ENCODE measurements around the gene ANKRD13B.
"Not testable (repeated sequence)": the region's sequence is repeated elsewhere in the genome, so short reads cannot be mapped to it uniquely, and the experiment has no call there.

The ANKRD13B gene

DNA sequence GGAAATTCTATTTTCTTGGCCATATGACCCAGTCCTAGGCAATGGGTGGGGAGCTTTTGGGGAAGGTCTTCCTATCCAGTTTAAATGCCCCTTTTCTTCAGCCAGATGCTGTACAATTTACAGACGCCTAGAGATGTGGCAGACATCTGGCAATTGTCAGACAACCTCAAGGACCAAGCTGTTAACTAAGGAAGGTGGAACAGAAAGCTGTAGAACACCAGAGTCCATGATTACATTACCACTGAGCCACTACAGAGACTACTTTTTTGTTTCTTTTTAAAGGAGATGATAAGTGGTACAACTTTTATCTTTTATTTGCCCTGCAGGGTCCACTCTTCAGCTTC, 50.9 kb downstream of the ANKRD13B start:
- H3K4me1 ChIP-seq: peaks cover 27% of the 10 kb centered on the region
- H3K9me3 ChIP-seq (ENCODE audit: control insufficient read depth, low read length): no peaks in the 10 kb centered on the region

DNA sequence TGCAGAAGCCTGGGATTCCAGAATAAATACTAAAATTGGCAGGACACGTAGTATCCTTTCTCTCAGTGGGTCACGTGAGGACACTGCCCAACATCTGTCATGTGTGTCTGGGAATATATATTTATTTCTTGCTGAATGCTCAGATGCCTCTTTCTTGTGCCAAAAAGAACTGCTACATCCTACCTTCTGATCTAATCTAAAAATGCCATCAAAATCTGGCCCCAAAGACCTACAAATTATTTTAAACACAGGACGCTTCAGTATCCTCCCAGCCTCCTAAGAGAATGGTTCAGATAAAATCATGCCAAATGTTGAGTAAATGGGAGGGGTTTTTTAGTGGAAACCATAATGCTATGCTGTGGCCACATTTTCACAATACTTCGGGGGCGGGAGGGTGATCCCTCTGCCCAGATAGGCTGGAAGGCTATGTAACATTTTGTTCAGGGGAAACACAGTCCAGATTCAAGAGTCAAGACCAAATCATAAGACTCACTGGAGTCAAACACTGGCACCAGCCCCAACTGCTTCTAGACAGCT, 52.7 kb downstream of the ANKRD13B start:
- Histone ChIP-seq H3K9ac (no peak overlapping the region), H3K36me3 (ENCODE audit: control insufficient read depth, insufficient read depth, low read length) (no peaks in the 10 kb centered on the region)
- TF ChIP-seq, protein P1, sequence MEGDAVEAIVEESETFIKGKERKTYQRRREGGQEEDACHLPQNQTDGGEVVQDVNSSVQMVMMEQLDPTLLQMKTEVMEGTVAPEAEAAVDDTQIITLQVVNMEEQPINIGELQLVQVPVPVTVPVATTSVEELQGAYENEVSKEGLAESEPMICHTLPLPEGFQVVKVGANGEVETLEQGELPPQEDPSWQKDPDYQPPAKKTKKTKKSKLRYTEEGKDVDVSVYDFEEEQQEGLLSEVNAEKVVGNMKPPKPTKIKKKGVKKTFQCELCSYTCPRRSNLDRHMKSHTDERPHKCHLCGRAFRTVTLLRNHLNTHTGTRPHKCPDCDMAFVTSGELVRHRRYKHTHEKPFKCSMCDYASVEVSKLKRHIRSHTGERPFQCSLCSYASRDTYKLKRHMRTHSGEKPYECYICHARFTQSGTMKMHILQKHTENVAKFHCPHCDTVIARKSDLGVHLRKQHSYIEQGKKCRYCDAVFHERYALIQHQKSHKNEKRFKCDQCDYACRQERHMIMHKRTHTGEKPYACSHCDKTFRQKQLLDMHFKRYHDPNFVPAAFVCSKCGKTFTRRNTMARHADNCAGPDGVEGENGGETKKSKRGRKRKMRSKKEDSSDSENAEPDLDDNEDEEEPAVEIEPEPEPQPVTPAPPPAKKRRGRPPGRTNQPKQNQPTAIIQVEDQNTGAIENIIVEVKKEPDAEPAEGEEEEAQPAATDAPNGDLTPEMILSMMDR (IDR thresholded peaks at IDR 0.05): no peak

More for the DNA sequence above, 50.9 kb downstream of the ANKRD13B start:
- TF ChIP-seq, protein P1 (IDR thresholded peaks at IDR 0.05): no peak
- Histone ChIP-seq H3K4me2 (ENCODE audit: low read length) (no peak overlapping the region), H3K36me3 (ENCODE audit: control insufficient read depth, insufficient read depth, low read length) (no peaks in the 10 kb centered on the region), H3K27me3 (ENCODE audit: control insufficient read depth, insufficient read depth, low read length) (no peaks in the 10 kb centered on the region), H3K9ac (no peak overlapping the region), H3K79me2 (no peaks in the 10 kb centered on the region), H2AFZ (no peak overlapping the region), H3K4me3 (ENCODE audit: low read depth, low read length) (no peak overlapping the region), H3K27ac (no peak overlapping the region)

DNA sequence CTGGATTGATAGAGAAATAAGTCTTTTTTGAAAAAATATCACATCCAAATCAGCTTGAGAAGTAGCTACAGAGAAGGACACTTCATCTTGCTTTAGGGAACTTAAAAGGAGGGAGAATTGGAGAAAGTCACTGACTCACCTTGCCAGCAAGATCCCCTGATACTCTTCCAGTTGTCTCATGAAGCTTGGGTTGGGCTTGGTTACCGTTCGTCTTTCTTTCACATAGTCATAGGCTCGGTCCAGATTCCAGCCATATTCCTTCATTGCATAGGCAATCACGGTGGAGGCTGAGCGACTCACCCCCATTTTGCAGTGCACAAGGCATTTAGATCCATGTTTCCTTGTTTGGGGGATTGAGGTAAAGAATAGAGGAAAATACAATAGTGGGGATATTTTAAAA, 55.1 kb downstream of the ANKRD13B start:
- Histone ChIP-seq H3K4me1 (peaks cover 16% of the 10 kb centered on the region), H3K4me3 (ENCODE audit: low read depth, low read length) (no peak overlapping the region), H3K9ac (no peak overlapping the region), H3K4me2 (ENCODE audit: low read length) (no peak overlapping the region), H3K36me3 (ENCODE audit: control insufficient read depth, insufficient read depth, low read length) (no peaks in the 10 kb centered on the region), H3K27ac (no peak overlapping the region), H2AFZ (no peak overlapping the region), H3K79me2 (no peaks in the 10 kb centered on the region), H3K9me3 (ENCODE audit: control insufficient read depth, low read length) (no peaks in the 10 kb centered on the region), H3K27me3 (ENCODE audit: control insufficient read depth, insufficient read depth, low read length) (no peaks in the 10 kb centered on the region)
- TF ChIP-seq, protein P1 (IDR thresholded peaks at IDR 0.05): no peak

More for the DNA sequence above, 52.7 kb downstream of the ANKRD13B start:
- H2AFZ ChIP-seq: peak overlapping the region; percentile 50
- H3K4me2 ChIP-seq (ENCODE audit: low read length): peak overlapping the region; percentile 1
- no peaks in the 10 kb centered on the region for H3K79me2 ChIP-seq
- peak overlapping the region; percentile 55 for H3K27ac ChIP-seq
- no peaks in the 10 kb centered on the region for H3K27me3 ChIP-seq (ENCODE audit: control insufficient read depth, insufficient read depth, low read length)
- peaks cover 27% of the 10 kb centered on the region for H3K4me1 ChIP-seq
- no peak overlapping the region for H3K4me3 ChIP-seq (ENCODE audit: low read depth, low read length)
- H3K9me3 ChIP-seq (ENCODE audit: control insufficient read depth, low read length): no peaks in the 10 kb centered on the region

- Histone ChIP-seq H3K4me1 (peaks cover 12% of the 10 kb centered on the region), H3K4me2 (ENCODE audit: low read length) (no peak overlapping the region), H3K9me3 (ENCODE audit: control insufficient read depth, low read length) (no peaks in the 10 kb centered on the region), H3K9ac (no peak overlapping the region), H3K27ac (no peak overlapping the region), H3K36me3 (ENCODE audit: control insufficient read depth, insufficient read depth, low read length) (no peaks in the 10 kb centered on the region), H3K79me2 (no peaks in the 10 kb centered on the region), H3K4me3 (ENCODE audit: low read depth, low read length) (no peak overlapping the region), H2AFZ (no peak overlapping the region), H3K27me3 (ENCODE audit: control insufficient read depth, insufficient read depth, low read length) (no peaks in the 10 kb centered on the region)
- TF ChIP-seq, protein P1 (IDR thresholded peaks at IDR 0.05): no peak
Measured at GRCh38 chr17:29649359-29649758, 56.4 kb downstream of the ANKRD13B start.

DNA sequence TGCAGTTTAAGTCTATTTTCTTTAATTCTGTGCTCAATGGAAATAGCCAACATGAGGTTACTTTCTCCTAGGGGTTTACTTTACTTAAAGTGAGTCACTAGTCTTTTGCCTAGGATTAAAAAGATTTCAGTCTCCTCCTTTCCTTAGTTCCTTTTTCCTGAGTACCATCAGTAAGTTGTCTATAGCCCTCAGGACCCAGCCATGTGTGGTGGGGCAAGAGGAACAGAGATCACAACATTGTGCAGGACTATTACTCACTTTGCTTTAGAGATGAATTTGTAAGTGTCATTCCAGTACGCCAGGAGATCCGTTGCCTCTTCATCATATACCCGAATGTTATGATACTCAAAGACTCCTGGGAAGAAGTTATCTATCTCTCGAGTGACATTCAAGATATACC, 57.5 kb downstream of the ANKRD13B start:
- Histone ChIP-seq H3K27ac (no peak overlapping the region), H3K36me3 (ENCODE audit: control insufficient read depth, insufficient read depth, low read length) (no peaks in the 10 kb centered on the region)

DNA sequence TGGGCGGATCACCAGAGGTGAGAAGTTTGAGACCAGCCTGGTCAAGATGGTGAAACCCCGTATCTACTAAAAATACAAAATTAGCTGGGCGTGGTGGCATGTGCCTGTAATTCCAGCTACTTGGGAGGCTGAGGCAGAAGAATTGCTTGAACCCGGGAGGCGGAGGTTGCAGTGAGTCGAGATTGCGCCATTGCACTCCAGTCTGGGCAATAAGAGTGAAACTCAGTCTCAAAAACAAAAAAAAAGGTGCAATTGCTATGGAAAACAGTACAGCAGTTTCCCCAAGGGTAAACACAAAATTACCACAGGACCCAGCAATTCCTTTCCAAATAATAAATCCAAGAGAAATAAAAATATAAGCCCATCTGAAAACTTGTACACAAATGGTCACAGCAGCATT, 59.0 kb downstream of the ANKRD13B start:
- not testable (repeated sequence) for H3K27me3 ChIP-seq (ENCODE audit: control insufficient read depth, insufficient read depth, low read length); H3K4me2 ChIP-seq (ENCODE audit: low read length); H3K27ac ChIP-seq; H3K79me2 ChIP-seq; H3K4me1 ChIP-seq; H3K4me3 ChIP-seq (ENCODE audit: low read depth, low read length); H3K9me3 ChIP-seq (ENCODE audit: control insufficient read depth, low read length); H2AFZ ChIP-seq; H3K36me3 ChIP-seq (ENCODE audit: control insufficient read depth, insufficient read depth, low read length); H3K9ac ChIP-seq

More for the DNA sequence above, 57.5 kb downstream of the ANKRD13B start:
- Histone ChIP-seq H2AFZ (no peak overlapping the region), H3K9ac (no peak overlapping the region), H3K4me2 (ENCODE audit: low read length) (no peak overlapping the region), H3K79me2 (no peaks in the 10 kb centered on the region), H3K27me3 (ENCODE audit: control insufficient read depth, insufficient read depth, low read length) (no peaks in the 10 kb centered on the region), H3K4me1 (peaks cover 8% of the 10 kb centered on the region), H3K9me3 (ENCODE audit: control insufficient read depth, low read length) (no peaks in the 10 kb centered on the region), H3K4me3 (ENCODE audit: low read depth, low read length) (no peak overlapping the region)
- TF ChIP-seq, protein P1 (IDR thresholded peaks at IDR 0.05): no peak

All from parathyroid adenoma (tissue), 2 donors.